DMS153 treated with DMSO at 0.1 percent for 48 hours (cell line): ENCODE measurements around the gene TRAPPC13.
A peak's percentile ranks its signal among the peaks of the same experiment; 100 is the strongest.
"Not testable (repeated sequence)": the region's sequence is repeated elsewhere in the genome, so short reads cannot be mapped to it uniquely, and the experiment has no call there.

Experiments
- DNase-seq: peaks from one replicate; lab custom pipeline; 2025; ENCODE audit not compliant: unreplicated experiment; lab: John Stamatoyannopoulos, UW

Gene TRAPPC13, protein sequence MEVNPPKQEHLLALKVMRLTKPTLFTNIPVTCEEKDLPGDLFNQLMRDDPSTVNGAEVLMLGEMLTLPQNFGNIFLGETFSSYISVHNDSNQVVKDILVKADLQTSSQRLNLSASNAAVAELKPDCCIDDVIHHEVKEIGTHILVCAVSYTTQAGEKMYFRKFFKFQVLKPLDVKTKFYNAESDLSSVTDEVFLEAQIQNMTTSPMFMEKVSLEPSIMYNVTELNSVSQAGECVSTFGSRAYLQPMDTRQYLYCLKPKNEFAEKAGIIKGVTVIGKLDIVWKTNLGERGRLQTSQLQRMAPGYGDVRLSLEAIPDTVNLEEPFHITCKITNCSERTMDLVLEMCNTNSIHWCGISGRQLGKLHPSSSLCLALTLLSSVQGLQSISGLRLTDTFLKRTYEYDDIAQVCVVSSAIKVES

DNA sequence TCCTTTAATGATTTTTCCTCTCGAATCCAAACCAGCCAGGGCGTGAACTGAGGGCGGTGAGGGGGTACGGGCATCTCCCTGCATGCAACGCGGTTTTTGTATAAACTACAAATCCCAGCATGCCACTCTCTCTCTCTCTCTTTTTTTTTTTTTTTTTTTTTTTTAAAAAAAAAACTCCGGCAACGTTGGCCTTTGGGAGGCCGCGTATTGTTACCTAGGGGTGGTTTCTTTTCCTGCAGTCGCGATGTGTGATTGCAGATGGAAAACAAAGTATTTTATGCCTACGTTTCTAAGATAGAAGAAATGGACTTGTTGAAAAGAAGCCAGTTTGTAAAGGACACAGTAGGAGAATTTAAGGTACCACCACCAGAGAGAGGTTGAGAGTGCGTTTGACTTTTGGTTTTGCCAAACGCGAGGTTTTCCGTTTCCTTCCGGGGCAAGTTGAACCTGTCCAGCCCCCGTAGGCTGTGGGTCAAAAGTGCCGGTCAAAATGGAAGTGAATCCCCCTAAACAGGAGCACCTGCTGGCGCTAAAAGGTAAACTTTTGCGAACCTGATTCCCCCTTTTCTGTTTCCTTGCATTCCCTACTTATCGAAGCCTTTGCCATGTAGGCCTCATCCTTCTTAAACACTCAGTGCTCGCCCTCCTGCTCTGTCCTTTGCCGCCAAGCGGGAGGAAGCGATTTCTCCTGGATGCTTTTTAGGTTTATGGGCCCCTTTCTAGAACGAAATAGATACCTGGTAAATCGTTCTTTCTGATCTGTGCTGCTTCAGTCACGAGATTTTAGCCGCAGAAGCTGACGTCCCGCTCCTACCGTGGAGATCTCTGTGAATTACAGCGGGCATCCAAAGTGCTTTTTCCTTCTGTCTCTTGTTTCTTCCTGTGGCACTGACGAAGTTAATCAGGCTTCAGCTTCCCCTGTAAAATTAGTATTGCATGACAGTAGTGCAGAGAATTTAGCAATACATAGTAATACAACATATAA is at the start of gene TRAPPC13, which contains the start of gene SHLD3:
TSS of gene TRAPPC13 (plus strand) at position 457 of the 985 bp plus-strand sequence. CDS start at position 491, 34 bp downstream.
TSS of gene SHLD3 (plus strand) at position 457 of the 985 bp plus-strand sequence. CDS start 4,561 bp downstream, outside the sequence.
- DNase-seq = peak; percentile 64

DNA sequence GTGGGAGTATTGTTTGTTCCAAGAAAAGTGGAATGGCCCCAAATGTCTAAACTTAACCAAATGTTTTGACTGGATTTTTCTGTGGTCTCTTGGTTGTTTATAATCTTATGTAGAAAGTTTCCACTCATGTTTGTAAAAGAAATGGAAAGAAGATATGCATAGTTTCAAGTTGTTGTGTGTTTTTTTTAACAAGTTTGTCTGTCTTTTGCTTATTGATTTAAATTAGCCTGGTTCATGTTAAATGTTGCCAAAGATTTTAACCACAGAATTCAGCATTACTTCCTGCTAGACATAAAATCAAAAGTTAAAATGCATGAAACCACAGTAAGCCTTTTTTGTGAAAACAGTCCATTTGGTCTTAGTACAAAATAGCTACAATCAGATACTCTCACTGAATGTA is 47.7 kb upstream of the TRAPPC13 start:
- no peak for DNase-seq

- DNase-seq = no peak
Observed at GRCh38 chr5:65588694-65589093, 36.1 kb upstream of the TRAPPC13 start.

GRCh38 chr5:65601761-65602160 is 23.1 kb upstream of the TRAPPC13 start:
- DNase-seq = not testable (repeated sequence)

GRCh38 chr5:65611524-65611923 is 13.3 kb upstream of the TRAPPC13 start:
- peak; percentile 1 for DNase-seq

DNA sequence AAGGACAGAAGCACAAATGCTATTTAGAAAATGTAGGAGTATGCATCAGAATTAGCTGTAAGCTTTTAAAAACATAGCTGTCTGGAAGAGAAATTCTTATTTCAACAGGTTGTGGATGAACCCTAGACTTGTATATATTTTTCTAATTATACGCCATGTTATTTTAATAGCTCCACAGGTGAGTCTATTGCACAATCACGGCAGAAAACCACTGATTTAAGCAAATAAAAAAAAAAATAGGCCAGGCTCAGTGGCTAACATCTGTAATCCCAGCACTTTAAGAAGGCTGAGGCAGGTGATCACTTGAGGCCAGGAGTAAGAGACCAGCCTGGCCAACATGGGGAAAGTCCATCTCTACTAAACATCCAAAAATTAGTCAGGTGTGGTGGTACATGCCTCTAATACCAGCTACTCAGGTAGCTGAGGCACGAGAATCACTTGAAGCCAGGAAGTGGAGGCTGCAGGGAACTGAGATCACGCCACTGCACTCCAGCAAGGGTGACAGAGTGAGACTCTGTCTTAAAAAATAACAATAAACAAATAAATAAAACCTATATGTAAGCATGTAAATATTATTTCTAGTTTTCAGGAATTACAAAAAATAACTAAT is 12.4 kb upstream of the TRAPPC13 start:
- DNase-seq = no peak

- no peak for DNase-seq
Observed at GRCh38 chr5:65620021-65620420, 4.8 kb upstream of the TRAPPC13 start.

DNA sequence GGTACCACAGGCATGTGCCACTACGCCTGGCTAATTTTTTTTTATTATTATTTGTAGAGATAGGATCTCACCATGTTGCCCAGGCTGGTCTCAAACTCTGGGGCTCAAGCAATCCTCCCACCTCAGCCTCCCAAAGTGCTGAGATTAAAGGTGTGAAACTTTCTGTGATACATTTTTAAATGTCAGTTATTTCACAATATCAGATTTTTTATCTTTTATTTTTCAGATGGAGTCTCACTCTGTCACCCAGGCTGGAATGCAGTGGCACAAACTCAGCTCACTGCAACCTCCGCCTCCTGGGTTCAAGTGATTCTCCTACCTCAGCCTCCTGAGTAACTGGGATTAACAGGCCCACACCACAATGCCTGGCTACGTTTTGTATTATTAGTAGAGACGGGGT is 2.9 kb upstream of the TRAPPC13 start:
- DNase-seq = not testable (repeated sequence)

- no peak for DNase-seq
Observed at GRCh38 chr5:65623482-65623881, 1.3 kb upstream of the TRAPPC13 start.

GRCh38 chr5:65624025-65624570 is 729 bp upstream of the TRAPPC13 start, which contains the start of gene TRIM23:
TSS of gene TRIM23 (minus strand) at chr5:65624333. CDS start at chr5:65624274, 59 bp downstream.
- peak; percentile 69 for DNase-seq

- no peak for DNase-seq
Observed at GRCh38 chr5:65625743-65626142, 916 bp downstream of the TRAPPC13 start.

DNA sequence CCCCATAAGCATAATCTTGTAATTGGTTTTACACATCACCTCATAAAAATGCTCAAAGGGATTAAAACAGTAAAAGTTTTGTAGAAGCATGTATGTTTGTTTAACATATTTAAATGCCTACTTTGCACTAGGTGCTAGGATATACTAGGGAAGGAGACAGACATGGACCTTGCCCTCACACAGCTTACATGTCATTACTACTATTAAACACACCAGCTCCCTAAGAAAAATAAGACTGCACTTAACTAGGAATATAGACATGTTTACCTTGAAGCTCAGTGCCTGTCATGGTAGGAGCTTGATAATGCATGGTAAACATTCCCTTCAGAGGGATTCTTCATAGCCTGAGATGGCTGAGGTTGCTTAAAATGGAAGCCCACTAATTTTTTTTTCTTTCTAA is 6.2 kb downstream of the TRAPPC13 start:
- DNase-seq = no peak

GRCh38 chr5:65640240-65640639 is 15.4 kb downstream of the TRAPPC13 start:
- no peak for DNase-seq

DNA sequence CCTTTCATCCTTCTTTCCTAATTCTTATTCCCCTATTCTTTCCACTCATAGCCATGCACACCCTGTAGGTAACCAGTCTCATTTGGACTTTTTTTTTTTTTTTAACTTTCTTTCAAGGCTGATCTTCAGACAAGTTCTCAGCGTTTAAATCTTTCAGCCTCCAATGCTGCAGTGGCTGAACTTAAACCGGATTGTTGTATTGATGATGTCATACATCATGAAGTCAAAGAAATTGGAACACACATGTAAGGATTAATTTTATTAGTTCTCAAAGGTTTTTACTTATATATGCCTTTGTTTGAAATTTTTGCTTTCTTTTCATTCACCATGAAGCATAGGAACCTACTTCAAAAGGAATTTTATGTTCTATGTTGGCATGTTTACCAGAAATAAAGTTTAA is 22.1 kb downstream of the TRAPPC13 start:
- DNase-seq = no peak

GRCh38 chr5:65647941-65648340 is 23.1 kb downstream of the TRAPPC13 start:
- no peak for DNase-seq

DNA sequence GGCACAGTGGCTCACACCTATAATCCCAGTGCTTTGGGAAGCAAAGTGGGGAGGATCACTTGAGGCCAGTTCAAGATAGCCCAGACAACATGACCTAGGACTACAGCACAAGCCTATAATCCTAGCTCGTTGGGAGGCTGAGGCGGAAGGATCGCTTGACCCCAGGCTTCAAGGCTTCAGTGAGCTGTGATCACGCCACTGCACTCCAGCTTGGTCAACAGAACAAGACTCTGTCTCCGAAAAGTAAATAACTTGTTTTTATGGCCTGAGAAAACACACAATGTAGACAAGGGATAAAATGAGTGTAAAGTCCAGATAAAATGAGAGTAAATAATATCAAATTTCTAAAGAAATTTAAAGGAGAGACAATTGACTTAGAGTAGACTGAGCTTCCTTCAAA is 26.3 kb downstream of the TRAPPC13 start:
- no peak for DNase-seq

DNA sequence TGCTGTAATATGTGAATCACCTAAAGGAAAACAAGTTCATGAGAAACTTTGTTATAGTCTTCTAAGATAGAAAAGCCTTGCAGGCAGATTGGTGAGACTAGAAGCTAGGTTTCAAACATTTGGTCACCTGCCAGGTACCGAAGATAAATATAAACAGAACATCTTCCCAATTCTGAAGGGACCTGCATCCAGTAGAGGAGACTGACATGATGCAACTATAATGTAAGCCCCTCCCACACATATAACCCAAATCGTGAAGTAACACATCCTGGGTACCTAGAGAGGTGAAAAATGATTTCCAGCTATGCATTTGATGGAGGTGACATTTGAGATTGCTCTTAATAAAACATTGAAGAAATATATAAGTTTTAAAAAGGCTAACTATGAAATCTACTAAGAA is 29.9 kb downstream of the TRAPPC13 start:
- no peak for DNase-seq

DNA sequence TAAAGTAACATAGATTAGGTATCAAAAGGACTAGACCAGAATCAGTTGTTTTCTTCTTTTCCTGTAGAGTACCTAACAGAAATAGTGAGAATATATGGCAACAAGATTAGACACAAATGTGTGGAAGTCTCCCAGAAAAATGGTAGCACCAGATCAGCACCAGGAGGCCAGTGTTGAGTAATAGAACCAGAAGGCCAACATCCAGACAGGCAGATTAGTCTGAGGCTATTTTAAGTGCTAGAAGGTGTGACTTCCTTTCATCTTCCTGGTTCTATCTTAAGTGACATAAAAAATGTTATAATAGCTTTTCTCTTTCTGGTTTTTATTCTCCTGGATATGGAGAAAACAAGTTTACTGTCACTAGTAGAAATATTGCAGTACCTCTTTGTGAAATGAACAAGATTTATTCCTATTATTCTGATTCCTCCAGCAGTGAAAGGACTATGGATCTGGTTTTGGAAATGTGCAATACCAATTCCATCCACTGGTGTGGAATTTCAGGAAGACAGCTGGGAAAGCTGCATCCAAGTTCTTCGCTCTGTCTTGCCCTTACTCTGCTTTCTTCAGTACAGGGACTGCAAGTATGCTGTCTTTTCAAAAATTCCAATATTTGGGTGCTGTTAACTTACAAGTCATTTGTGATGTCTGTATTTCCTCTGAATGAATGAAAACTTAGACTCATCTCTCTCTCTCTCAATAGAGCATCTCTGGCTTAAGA is 39.1 kb downstream of the TRAPPC13 start:
- DNase-seq = no peak

- no peak for DNase-seq
Observed at GRCh38 chr5:65668696-65669095, 43.9 kb downstream of the TRAPPC13 start.

- no peak for DNase-seq
Observed at GRCh38 chr5:65672796-65673195, 48.0 kb downstream of the TRAPPC13 start.
